GM12878 (cell line): ENCODE measurements around the gene THSD4.

Experiments used
- CTCF ChIP-seq, 3 experiments: IDR thresholded peaks in 2 of 3; conservative IDR thresholded peaks in 1 of 3; 2 replicates each; pipeline ENCODE4 v1.5.1; 2011; ENCODE audit warnings: low read depth in 3 of 3, low read length in 3 of 3, mild to moderate bottlenecking in 3 of 3, control low read depth in 2 of 3, moderate library complexity in 2 of 3, inconsistent platforms in 1 of 3, mixed read lengths in 1 of 3; ENCODE audit not compliant: control insufficient read depth in 2 of 3, insufficient read depth in 1 of 3; ENCODE audit errors: extremely low read depth in 1 of 3
- HDGF ChIP-seq: fragments of 450-650 bp; IDR thresholded peaks from 2 replicates; pipeline ENCODE4 v1.6.1; 2016; ENCODE audit warnings: antibody characterized with exemption
- MEF2A ChIP-seq: IDR thresholded peaks from 2 replicates; pipeline ENCODE4 v1.6.1; 2011; ENCODE audit warnings: low read depth, mild to moderate bottlenecking, low read length, moderate library complexity; ENCODE audit not compliant: insufficient read depth
- SRF ChIP-seq, 2 experiments: IDR thresholded peaks; 2 replicates each; pipeline ENCODE4 v1.6.1; 2011; ENCODE audit warnings: low read depth in 2 of 2, low read length in 2 of 2, mild to moderate bottlenecking in 1 of 2, moderate library complexity in 1 of 2
- USF2 ChIP-seq: IDR thresholded peaks from 2 replicates; pipeline ENCODE4 v1.6.1; 2011; ENCODE audit warnings: low read depth, low read length, improper control_type of control experiment, borderline replicate concordance
- YY1 ChIP-seq: IDR thresholded peaks from 2 replicates; pipeline ENCODE4 v1.6.1; 2011; ENCODE audit warnings: low read depth, mild to moderate bottlenecking, low read length

GRCh38 chr15:71444032-71444810 lies 328.9 kb downstream of the THSD4 start:
- TF ChIP-seq HDGF (no peak), USF2 (no peak), CTCF (IDR thresholded peaks at IDR 0.05 in 2 of 3, conservative IDR thresholded peaks at IDR 0.05 in 1 of 3; ENCODE audit: control insufficient read depth in 2 of 3, extremely low read depth in 1 of 3, insufficient read depth in 1 of 3, low read depth in 3 of 3, low read length in 3 of 3) (no peak), MEF2A (no peak), SRF (IDR thresholded peaks at IDR 0.05; ENCODE audit: low read depth in 2 of 2, low read length in 2 of 2) (no peak), YY1 (no peak)
